Measurements from ENCODE around the gene BAIAP3.

GRCh38 chr16:1366712-1367299 lies 33.4 kb downstream of the BAIAP3 start:
- TF ChIP-seq, protein P1, sequence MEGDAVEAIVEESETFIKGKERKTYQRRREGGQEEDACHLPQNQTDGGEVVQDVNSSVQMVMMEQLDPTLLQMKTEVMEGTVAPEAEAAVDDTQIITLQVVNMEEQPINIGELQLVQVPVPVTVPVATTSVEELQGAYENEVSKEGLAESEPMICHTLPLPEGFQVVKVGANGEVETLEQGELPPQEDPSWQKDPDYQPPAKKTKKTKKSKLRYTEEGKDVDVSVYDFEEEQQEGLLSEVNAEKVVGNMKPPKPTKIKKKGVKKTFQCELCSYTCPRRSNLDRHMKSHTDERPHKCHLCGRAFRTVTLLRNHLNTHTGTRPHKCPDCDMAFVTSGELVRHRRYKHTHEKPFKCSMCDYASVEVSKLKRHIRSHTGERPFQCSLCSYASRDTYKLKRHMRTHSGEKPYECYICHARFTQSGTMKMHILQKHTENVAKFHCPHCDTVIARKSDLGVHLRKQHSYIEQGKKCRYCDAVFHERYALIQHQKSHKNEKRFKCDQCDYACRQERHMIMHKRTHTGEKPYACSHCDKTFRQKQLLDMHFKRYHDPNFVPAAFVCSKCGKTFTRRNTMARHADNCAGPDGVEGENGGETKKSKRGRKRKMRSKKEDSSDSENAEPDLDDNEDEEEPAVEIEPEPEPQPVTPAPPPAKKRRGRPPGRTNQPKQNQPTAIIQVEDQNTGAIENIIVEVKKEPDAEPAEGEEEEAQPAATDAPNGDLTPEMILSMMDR (conservative IDR thresholded peaks at IDR 0.05; ENCODE audit: low read depth, low read length): no peak
- no peak for TF ChIP-seq POLR2A (IDR thresholded peaks at IDR 0.05; ENCODE audit: low read depth, low read length)
- no peak for TF ChIP-seq RAD21 (IDR thresholded peaks at IDR 0.05; ENCODE audit: low read length)
- no peak for TF ChIP-seq RCOR1 (IDR thresholded peaks at IDR 0.05; ENCODE audit: insufficient replicate concordance, low read length)
- no peak for TF ChIP-seq MAZ (IDR thresholded peaks at IDR 0.05; ENCODE audit: borderline replicate concordance, low read depth, low read length)
- no peak for TF ChIP-seq SMC3 (IDR thresholded peaks at IDR 0.05; ENCODE audit: low read depth, low read length)
- no peak for TF ChIP-seq USF2 (IDR thresholded peaks at IDR 0.05; ENCODE audit: low read depth, low read length)
- no peak for TF ChIP-seq RFX5 (IDR thresholded peaks at IDR 0.05; ENCODE audit: low read depth, low read length)
- no peak for TF ChIP-seq BHLHE40 (IDR thresholded peaks at IDR 0.05; ENCODE audit: low read depth, low read length)
- TF ChIP-seq ELK1 (IDR thresholded peaks at IDR 0.05; ENCODE audit: borderline replicate concordance, low read depth, low read length): no peak
- TF ChIP-seq FOS (IDR thresholded peaks at IDR 0.05; ENCODE audit: low read depth, low read length): no peak
- TF ChIP-seq CEBPB (IDR thresholded peaks at IDR 0.05; ENCODE audit: low read depth, low read length): no peak
- no peak for TF ChIP-seq MXI1 (IDR thresholded peaks at IDR 0.05; ENCODE audit: borderline replicate concordance, low read depth, low read length)

All from IMR-90 (cell line).